ENCODE measurements around the gene CERS4. TPM values are rescaled to one million over a fixed set of nuclear protein-coding genes. Genes with fewer than 3 reads are reported as not detected.

CERS4 gene
- total RNA-seq, 6 donors from 2014 or later = 55.5 to 131 (median 63.8) TPM

DNA sequence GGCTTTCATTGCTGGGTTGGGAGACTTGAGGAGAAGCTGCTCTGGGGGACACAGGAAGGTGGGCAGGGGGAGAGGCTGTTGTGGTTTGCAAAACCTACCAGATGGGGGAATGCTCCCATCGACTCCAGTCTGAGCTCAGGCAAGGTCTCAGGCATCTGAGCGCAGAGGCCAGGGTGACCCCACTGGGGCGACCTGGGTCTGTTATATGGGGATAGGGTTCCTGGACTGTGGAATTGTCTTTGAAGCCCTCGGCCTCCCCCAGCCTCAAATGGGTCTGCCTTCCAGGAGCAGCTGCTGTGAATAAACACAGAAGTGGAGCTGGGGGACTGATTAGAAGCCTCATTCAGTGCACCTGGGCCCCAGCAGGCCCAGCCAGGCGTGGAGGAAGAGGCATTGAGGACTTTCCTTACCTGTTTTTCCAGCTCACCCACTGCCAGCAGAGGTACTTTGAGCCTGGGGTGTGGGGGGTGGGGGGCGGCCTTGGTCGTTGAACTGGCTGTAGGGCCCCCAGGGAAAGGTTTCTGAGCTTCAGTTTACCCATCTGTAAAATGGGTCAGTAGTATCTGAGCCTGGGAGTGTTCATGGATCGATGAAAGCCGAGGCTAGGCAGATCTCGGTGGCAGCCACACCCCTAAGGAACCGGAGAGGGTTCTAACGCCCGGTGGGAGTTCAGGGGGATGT is 1.4 kb downstream of the CERS4 start:
- peak overlapping the region in 3 of 4 donors; percentile 79 to 91 (median 88) for H3K4me3 ChIP-seq
- H3K27ac ChIP-seq = peak overlapping the region in 2 of 4 donors; percentile 88
- peaks cover 0 to 4% (median 0%) of the 10 kb centered on the region in 4 donors for H3K36me3 ChIP-seq
- TF ChIP-seq POLR2AphosphoS5 (IDR thresholded peaks at IDR 0.05) (no peak), POLR2A (IDR thresholded peaks at IDR 0.05) (no peak), EP300 (IDR thresholded peaks at IDR 0.05) (no peak)
- TF ChIP-seq, protein P1, sequence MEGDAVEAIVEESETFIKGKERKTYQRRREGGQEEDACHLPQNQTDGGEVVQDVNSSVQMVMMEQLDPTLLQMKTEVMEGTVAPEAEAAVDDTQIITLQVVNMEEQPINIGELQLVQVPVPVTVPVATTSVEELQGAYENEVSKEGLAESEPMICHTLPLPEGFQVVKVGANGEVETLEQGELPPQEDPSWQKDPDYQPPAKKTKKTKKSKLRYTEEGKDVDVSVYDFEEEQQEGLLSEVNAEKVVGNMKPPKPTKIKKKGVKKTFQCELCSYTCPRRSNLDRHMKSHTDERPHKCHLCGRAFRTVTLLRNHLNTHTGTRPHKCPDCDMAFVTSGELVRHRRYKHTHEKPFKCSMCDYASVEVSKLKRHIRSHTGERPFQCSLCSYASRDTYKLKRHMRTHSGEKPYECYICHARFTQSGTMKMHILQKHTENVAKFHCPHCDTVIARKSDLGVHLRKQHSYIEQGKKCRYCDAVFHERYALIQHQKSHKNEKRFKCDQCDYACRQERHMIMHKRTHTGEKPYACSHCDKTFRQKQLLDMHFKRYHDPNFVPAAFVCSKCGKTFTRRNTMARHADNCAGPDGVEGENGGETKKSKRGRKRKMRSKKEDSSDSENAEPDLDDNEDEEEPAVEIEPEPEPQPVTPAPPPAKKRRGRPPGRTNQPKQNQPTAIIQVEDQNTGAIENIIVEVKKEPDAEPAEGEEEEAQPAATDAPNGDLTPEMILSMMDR (IDR thresholded peaks at IDR 0.05) = no peak
- DNase-seq = no peak
- H3K27me3 ChIP-seq = peaks cover 0 to 10% (median 0%) of the 10 kb centered on the region in 4 donors
- ATAC-seq (ENCODE audit: low FRiP score in 2 of 2) = no peak
- 83 to 84% methylated on average over 13 of the region's 13 CpGs for WGBS, 2 donors
- H3K9me3 ChIP-seq = no peaks in the 10 kb centered on the region
- peaks cover 12 to 25% (median 20%) of the 10 kb centered on the region in 4 donors for H3K4me1 ChIP-seq

DNA sequence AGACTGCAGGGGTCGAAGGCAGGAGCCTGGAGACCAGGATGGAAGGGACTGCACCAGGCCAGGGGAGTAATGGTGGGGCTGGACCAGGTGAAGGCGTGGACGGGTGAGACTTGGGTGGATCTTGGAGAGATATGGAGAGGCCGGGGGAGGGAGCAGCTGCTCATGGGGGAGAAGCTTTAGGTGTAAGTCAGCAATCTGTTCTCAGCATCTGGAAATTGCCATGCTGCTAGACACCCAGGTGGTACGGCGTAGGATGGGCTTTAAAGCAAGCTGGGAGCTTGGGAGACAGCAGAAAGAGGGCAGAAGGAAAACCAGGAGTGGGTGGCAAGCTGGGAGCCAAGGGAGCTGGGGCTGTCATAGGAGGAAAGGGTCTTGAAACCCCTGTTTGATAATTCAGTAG is 3.0 kb downstream of the CERS4 start:
- Histone ChIP-seq H3K36me3 (peaks cover 0 to 4% (median 0%) of the 10 kb centered on the region in 4 donors), H3K9me3 (no peaks in the 10 kb centered on the region), H3K27me3 (peaks cover 0 to 10% (median 0%) of the 10 kb centered on the region in 4 donors), H3K4me3 (no peak overlapping the region), H3K27ac (no peak overlapping the region), H3K4me1 (peaks cover 12 to 25% (median 20%) of the 10 kb centered on the region in 4 donors)
- ATAC-seq (ENCODE audit: low FRiP score in 2 of 2) = no peak
- 88 to 96% methylated on average over 6 of the region's 6 CpGs for WGBS, 2 donors
- DNase-seq = no peak
- TF ChIP-seq, protein P1 (IDR thresholded peaks at IDR 0.05) = no peak
- no peak for TF ChIP-seq POLR2A (IDR thresholded peaks at IDR 0.05)
- TF ChIP-seq EP300 (IDR thresholded peaks at IDR 0.05) = no peak
- TF ChIP-seq POLR2AphosphoS5 (IDR thresholded peaks at IDR 0.05) = no peak

DNA sequence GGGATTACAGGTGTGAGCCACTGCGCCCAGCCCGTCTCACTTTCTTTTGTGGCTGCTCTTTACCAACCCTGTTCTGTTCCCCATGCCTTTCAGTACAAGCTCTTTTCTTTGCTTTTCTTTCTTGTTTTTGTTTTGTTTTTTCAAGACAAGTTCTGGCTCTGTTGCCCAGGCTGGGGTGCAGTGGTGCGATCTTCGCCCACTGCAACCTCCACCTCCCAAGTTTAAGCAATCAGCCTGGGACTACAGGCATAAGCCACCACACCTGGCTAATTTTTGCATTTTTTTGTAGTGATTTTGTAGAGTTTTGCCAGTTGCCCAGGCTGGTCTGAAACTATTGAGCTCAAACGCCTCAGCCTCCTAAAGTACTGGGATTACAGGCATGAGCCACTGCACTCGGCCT is 3.7 kb downstream of the CERS4 start:
- H3K4me3 ChIP-seq = no peak overlapping the region
- peaks cover 0 to 4% (median 0%) of the 10 kb centered on the region in 4 donors for H3K36me3 ChIP-seq
- DNase-seq (no peak), ATAC-seq (ENCODE audit: low FRiP score in 2 of 2) (no peak)
- H3K9me3 ChIP-seq = no peaks in the 10 kb centered on the region
- no peak overlapping the region for H3K27ac ChIP-seq
- peaks cover 0 to 10% (median 0%) of the 10 kb centered on the region in 4 donors for H3K27me3 ChIP-seq
- peaks cover 12 to 24% (median 18%) of the 10 kb centered on the region in 4 donors for H3K4me1 ChIP-seq
- WGBS, 2 donors = 95 to 97% methylated on average over 6 of the region's 6 CpGs
- TF ChIP-seq POLR2A (IDR thresholded peaks at IDR 0.05) = no peak
- TF ChIP-seq, protein P1 (IDR thresholded peaks at IDR 0.05) = no peak

DNA sequence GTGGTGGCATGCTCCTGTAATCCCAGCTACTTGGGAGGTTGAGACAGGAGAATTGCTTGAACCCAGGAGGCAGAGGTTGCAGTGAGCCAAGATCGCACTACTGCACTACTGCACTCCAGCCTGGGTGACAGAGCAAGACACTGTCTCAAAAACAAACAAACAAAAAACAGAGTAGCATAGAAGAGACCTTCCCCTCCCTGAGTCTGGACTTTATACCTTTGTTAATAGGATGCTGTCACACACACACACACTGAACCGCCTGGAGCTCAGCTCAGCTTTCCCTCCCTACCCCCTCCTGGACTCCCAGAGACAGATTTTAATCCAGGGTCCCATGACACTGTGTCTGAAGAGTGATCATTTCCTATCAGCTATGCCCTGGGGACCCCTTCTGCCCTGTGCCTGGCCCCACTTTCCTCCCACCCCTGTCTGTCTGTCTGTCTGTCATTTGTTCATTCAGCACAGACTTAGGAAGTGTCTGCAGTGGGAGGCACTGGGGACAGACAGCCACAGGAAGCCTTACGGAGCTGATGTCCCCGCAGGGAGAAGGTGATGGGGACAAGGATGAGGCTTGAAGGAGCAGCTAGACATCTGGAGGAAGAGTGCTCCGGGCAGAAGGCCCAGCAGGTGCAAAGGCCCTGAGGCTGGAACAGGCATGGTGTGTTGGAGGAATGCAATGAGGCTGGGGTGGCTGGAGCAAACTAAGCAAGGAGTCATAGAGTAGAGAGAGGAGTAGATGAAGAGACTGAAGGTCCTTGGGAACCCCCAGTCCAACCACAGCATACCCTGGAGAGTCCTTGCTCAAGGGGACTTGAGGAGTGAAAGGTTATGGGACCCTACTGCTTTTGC is 4.9 kb downstream of the CERS4 start:
- Histone ChIP-seq H3K27ac (no peak overlapping the region), H3K27me3 (peaks cover 0 to 10% (median 0%) of the 10 kb centered on the region in 4 donors), H3K4me1 (peaks cover 5 to 16% (median 10%) of the 10 kb centered on the region in 4 donors), H3K9me3 (no peaks in the 10 kb centered on the region), H3K4me3 (no peak overlapping the region), H3K36me3 (peaks cover 0 to 4% (median 3%) of the 10 kb centered on the region in 4 donors)
- ATAC-seq (ENCODE audit: low FRiP score in 2 of 2) = no peak
- TF ChIP-seq, protein P1 (IDR thresholded peaks at IDR 0.05) = no peak
- TF ChIP-seq POLR2A (IDR thresholded peaks at IDR 0.05) = no peak
- no peak for TF ChIP-seq EP300 (IDR thresholded peaks at IDR 0.05)
- TF ChIP-seq POLR2AphosphoS5 (IDR thresholded peaks at IDR 0.05) = no peak
- WGBS, 2 donors = 96 to 97% methylated on average over 5 of the region's 5 CpGs
- no peak for DNase-seq

All from upper lobe of left lung (tissue), 6 donors.